Measurements from ENCODE around the gene CHDH. TPM values are rescaled to one million over a fixed set of nuclear protein-coding genes. Genes with fewer than 3 reads are reported as not detected.

CHDH gene
- total RNA-seq, 1 experiment from 2014 or later: 8.8 TPM

- Histone ChIP-seq H3K36me3 (replicated peaks; ENCODE audit: control insufficient read depth, insufficient read depth, low read length) (peaks cover 18% of the 10 kb centered on the region), H3K27me3 (ENCODE audit: control insufficient read depth, insufficient read depth, low read length) (no peaks in the 10 kb centered on the region), H3K4me3 (ENCODE audit: insufficient read depth, low read depth, low read length) (no peak overlapping the region)
- DNase-seq: no peak
Observed at GRCh38 chr3:53865732-53866499, 19.7 kb upstream of the CHDH start.

- no peaks in the 10 kb centered on the region for H3K27me3 ChIP-seq (ENCODE audit: control insufficient read depth, insufficient read depth, low read length)
- DNase-seq: no peak
- peaks cover 9% of the 10 kb centered on the region for H3K36me3 ChIP-seq (replicated peaks; ENCODE audit: control insufficient read depth, insufficient read depth, low read length)
- no peak overlapping the region for H3K4me3 ChIP-seq (ENCODE audit: insufficient read depth, low read depth, low read length)
Observed at GRCh38 chr3:53863145-53863544, 16.9 kb upstream of the CHDH start.

GRCh38 chr3:53862241-53862640 is 16.0 kb upstream of the CHDH start:
- no peak overlapping the region for H3K4me3 ChIP-seq (ENCODE audit: insufficient read depth, low read depth, low read length)
- DNase-seq: no peak
- H3K36me3 ChIP-seq (replicated peaks; ENCODE audit: control insufficient read depth, insufficient read depth, low read length): peaks cover 8% of the 10 kb centered on the region
- no peaks in the 10 kb centered on the region for H3K27me3 ChIP-seq (ENCODE audit: control insufficient read depth, insufficient read depth, low read length)

- Histone ChIP-seq H3K4me3 (ENCODE audit: insufficient read depth, low read depth, low read length) (no peak overlapping the region), H3K27me3 (ENCODE audit: control insufficient read depth, insufficient read depth, low read length) (no peaks in the 10 kb centered on the region), H3K36me3 (replicated peaks; ENCODE audit: control insufficient read depth, insufficient read depth, low read length) (peaks cover 8% of the 10 kb centered on the region)
- no peak for DNase-seq
Observed at GRCh38 chr3:53860196-53860595, 14.0 kb upstream of the CHDH start.

- H3K4me3 ChIP-seq (ENCODE audit: insufficient read depth, low read depth, low read length): no peak overlapping the region
Observed at GRCh38 chr3:53859178-53859577, 13.0 kb upstream of the CHDH start.

GRCh38 chr3:53858096-53858741 is 12.0 kb upstream of the CHDH start:
- DNase-seq: peak; percentile 32
- peaks cover 3% of the 10 kb centered on the region for H3K36me3 ChIP-seq (replicated peaks; ENCODE audit: control insufficient read depth, insufficient read depth, low read length)
- no peak overlapping the region for H3K4me3 ChIP-seq (ENCODE audit: insufficient read depth, low read depth, low read length)
- no peaks in the 10 kb centered on the region for H3K27me3 ChIP-seq (ENCODE audit: control insufficient read depth, insufficient read depth, low read length)

More at GRCh38 chr3:53859178-53859577, 13.0 kb upstream of the CHDH start:
- DNase-seq: no peak
- H3K36me3 ChIP-seq (replicated peaks; ENCODE audit: control insufficient read depth, insufficient read depth, low read length): peaks cover 3% of the 10 kb centered on the region
- H3K27me3 ChIP-seq (ENCODE audit: control insufficient read depth, insufficient read depth, low read length): no peaks in the 10 kb centered on the region

GRCh38 chr3:53856964-53857363 is 10.7 kb upstream of the CHDH start:
- no peak for DNase-seq
- H3K4me3 ChIP-seq (ENCODE audit: insufficient read depth, low read depth, low read length): no peak overlapping the region
- H3K36me3 ChIP-seq (replicated peaks; ENCODE audit: control insufficient read depth, insufficient read depth, low read length): peaks cover 3% of the 10 kb centered on the region
- no peaks in the 10 kb centered on the region for H3K27me3 ChIP-seq (ENCODE audit: control insufficient read depth, insufficient read depth, low read length)

GRCh38 chr3:53850895-53851294 is 4.7 kb upstream of the CHDH start:
- DNase-seq: no peak
- Histone ChIP-seq H3K36me3 (replicated peaks; ENCODE audit: control insufficient read depth, insufficient read depth, low read length) (no peaks in the 10 kb centered on the region), H3K4me3 (ENCODE audit: insufficient read depth, low read depth, low read length) (no peak overlapping the region), H3K27me3 (ENCODE audit: control insufficient read depth, insufficient read depth, low read length) (peaks cover 10% of the 10 kb centered on the region)

- H3K27me3 ChIP-seq (ENCODE audit: control insufficient read depth, insufficient read depth, low read length): peaks cover 10% of the 10 kb centered on the region
- H3K36me3 ChIP-seq (replicated peaks; ENCODE audit: control insufficient read depth, insufficient read depth, low read length): no peaks in the 10 kb centered on the region
- no peak overlapping the region for H3K4me3 ChIP-seq (ENCODE audit: insufficient read depth, low read depth, low read length)
- DNase-seq: no peak
Observed at GRCh38 chr3:53849916-53850315, 3.7 kb upstream of the CHDH start.

GRCh38 chr3:53846851-53847155 is 584 bp upstream of the CHDH start:
- peaks cover 10% of the 10 kb centered on the region for H3K27me3 ChIP-seq (ENCODE audit: control insufficient read depth, insufficient read depth, low read length)

GRCh38 chr3:53845881-53846133 is 412 bp downstream of the CHDH start:
- Histone ChIP-seq H3K36me3 (replicated peaks; ENCODE audit: control insufficient read depth, insufficient read depth, low read length) (no peaks in the 10 kb centered on the region), H3K4me3 (ENCODE audit: insufficient read depth, low read depth, low read length) (peak overlapping the region; percentile 67), H3K27me3 (ENCODE audit: control insufficient read depth, insufficient read depth, low read length) (peaks cover 10% of the 10 kb centered on the region)
- peak; percentile 80 for DNase-seq

More at GRCh38 chr3:53846851-53847155, 584 bp upstream of the CHDH start:
- peak overlapping the region; percentile 67 for H3K4me3 ChIP-seq (ENCODE audit: insufficient read depth, low read depth, low read length)
- no peak for DNase-seq
- no peaks in the 10 kb centered on the region for H3K36me3 ChIP-seq (replicated peaks; ENCODE audit: control insufficient read depth, insufficient read depth, low read length)

- peak overlapping the region; percentile 67 for H3K4me3 ChIP-seq (ENCODE audit: insufficient read depth, low read depth, low read length)
- peaks cover 10% of the 10 kb centered on the region for H3K27me3 ChIP-seq (ENCODE audit: control insufficient read depth, insufficient read depth, low read length)
- DNase-seq: peak; percentile 88
- no peaks in the 10 kb centered on the region for H3K36me3 ChIP-seq (replicated peaks; ENCODE audit: control insufficient read depth, insufficient read depth, low read length)
Observed at GRCh38 chr3:53845103-53845880, 927 bp downstream of the CHDH start.

GRCh38 chr3:53844262-53845102 is 1.7 kb downstream of the CHDH start:
- Histone ChIP-seq H3K27me3 (ENCODE audit: control insufficient read depth, insufficient read depth, low read length) (peaks cover 10% of the 10 kb centered on the region), H3K4me3 (ENCODE audit: insufficient read depth, low read depth, low read length) (no peak overlapping the region), H3K36me3 (replicated peaks; ENCODE audit: control insufficient read depth, insufficient read depth, low read length) (no peaks in the 10 kb centered on the region)
- no peak for DNase-seq
